Stimulated activated memory B cell treated with anti-CD40 and anti-IgM and Interleukin-4, amounts not matched to agents 10 μg/mL and 1 μg/mL and 100 μg/mL, for 72 hours (primary cell): ENCODE results near the gene STK10.
A peak's percentile ranks its signal among the peaks of the same experiment; 100 is the strongest.

ENCODE experiments used
- ATAC-seq: fragments of 150-1000 bp; cut with Tn5 transposase; 2 replicates; pipeline ENCODE4 v1.10.0; 2021
- H3K27ac Mint-ChIP-seq: one replicate; pipeline ENCODE4 v1.8.0; 2022; ENCODE audit warnings: mild to moderate bottlenecking, mixed read lengths
- H3K27me3 Mint-ChIP-seq: one replicate; pipeline ENCODE4 v1.8.0; 2022; ENCODE audit warnings: mixed read lengths
- H3K36me3 Mint-ChIP-seq: one replicate; pipeline ENCODE4 v1.8.0; 2022; ENCODE audit warnings: mixed read lengths
- H3K4me1 Mint-ChIP-seq: one replicate; pipeline ENCODE4 v1.8.0; 2022; ENCODE audit warnings: mixed read lengths
- H3K4me3 Mint-ChIP-seq: one replicate; pipeline ENCODE4 v1.8.0; 2022; ENCODE audit warnings: mild to moderate bottlenecking, moderate library complexity, mixed read lengths
- H3K9me3 Mint-ChIP-seq: one replicate; pipeline ENCODE4 v1.8.0; 2022; ENCODE audit warnings: mixed read lengths

The STK10 gene

DNA sequence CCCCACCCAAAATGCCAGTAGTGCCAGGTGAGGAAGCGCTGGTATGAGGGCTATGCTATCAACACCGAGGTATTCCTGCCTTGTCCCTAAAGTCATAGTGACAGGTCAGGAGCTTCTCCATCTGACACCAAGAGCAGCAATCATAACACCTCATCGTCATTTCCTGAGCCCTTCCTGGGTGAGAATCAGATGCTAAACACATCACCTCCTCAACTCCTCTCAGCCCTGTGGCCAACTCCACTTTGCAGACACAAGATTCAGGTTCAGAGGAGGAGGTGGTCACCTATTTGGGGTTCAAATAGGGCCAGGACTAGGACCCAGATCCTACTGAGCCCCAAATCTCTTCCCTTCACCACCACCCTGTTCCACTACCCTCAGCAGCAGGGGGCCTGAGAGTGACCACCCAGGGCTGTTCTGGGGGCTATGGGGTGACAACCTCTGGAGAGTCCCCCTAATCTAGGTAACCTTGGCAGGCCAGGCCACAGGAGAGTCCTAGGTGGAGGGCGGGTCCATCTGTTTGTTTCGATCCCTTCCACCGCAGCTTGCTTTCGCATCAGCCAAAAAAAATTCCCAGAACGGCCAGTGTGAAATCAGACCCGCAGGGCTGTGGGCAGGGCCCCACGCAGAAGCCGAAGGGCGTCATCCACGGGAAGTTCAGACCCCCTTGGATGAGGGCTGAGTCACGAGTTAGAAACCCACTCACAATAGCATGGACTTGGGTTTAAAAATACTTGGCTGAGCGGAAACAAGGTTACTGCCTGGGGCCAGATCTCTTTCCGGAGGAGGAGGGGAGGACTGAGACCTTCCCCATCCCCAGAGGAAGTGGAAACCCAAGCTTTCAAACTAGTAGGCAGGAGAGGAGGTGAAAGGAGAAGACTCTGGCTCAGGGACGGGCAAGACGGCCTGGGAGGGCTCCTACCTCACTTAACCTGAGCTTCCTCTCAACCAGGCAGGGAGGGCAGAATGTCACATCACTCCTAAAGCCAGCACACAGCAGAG, 8.7 kb downstream of the STK10 start:
- peak; percentile 34 for ATAC-seq
- H3K36me3 Mint-ChIP-seq = peaks cover 24% of the 10 kb centered on the region

DNA sequence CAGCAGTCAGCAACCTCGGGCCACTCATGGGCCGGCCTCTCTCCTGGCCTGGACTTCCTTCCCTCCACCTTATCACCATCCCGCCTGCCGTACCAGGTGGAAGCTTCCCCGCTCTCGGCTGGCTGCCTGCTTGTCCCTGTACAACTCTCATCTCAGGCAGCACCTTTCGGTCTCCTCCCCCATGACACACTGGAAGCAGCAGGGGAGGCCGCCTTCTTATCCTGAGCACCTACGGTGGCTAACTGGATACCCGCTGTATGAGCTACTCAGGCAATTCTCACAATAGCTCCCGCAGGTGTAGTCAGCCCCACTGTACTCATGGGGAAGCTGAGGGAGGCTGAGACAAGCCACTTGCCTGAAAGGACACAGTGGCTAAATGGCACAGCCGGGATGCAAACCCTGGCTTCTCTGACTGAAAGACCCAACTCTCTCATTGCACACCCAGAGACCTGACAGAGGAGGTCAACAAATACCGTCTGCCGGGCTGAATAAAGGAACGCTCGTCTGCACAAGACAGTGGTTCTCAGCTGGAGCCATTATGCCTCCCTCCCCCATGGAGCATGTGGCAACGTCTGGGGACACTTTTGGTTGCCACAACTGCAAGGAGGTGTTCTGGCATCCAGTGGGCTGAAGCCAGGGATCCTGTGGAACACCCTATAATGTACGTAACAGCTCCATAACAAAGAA, 9.6 kb downstream of the STK10 start:
- no peaks in the 10 kb centered on the region for H3K27me3 Mint-ChIP-seq
- peaks cover 79% of the 10 kb centered on the region for H3K4me1 Mint-ChIP-seq
- H3K9me3 Mint-ChIP-seq = no peaks in the 10 kb centered on the region
- peak overlapping the region; percentile 83 for H3K27ac Mint-ChIP-seq
- ATAC-seq = no peak
- H3K36me3 Mint-ChIP-seq = peaks cover 29% of the 10 kb centered on the region
- H3K4me3 Mint-ChIP-seq = peak overlapping the region; percentile 53

More for the DNA sequence above, 8.7 kb downstream of the STK10 start:
- Mint-ChIP-seq H3K27me3 (no peaks in the 10 kb centered on the region), H3K9me3 (no peaks in the 10 kb centered on the region), H3K4me1 (peaks cover 76% of the 10 kb centered on the region), H3K4me3 (peak overlapping the region; percentile 53), H3K27ac (peak overlapping the region; percentile 83)

DNA sequence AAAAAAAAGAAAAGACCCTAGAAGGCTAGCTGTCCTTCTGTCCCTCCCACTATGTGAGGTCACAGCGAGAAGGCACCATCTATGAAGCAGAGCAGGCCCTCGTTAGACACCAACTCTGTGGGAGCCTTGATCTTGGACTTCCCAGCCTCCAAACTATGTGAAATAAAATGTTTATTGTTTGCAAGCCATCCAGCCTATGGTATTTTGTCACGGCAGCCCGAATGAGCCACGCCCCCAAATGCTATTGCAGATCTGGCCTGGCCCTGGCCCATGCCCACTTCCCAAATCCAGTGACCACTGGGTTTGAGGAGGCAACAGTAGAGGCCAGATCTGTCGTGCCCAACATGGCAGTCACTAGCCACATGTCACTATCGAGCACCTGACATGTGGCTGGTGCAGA, 10.8 kb downstream of the STK10 start:
- peak overlapping the region; percentile 83 for H3K27ac Mint-ChIP-seq
- no peaks in the 10 kb centered on the region for H3K27me3 Mint-ChIP-seq
- H3K36me3 Mint-ChIP-seq = peaks cover 25% of the 10 kb centered on the region
- no peak for ATAC-seq
- peaks cover 80% of the 10 kb centered on the region for H3K4me1 Mint-ChIP-seq
- H3K9me3 Mint-ChIP-seq = no peaks in the 10 kb centered on the region
- no peak overlapping the region for H3K4me3 Mint-ChIP-seq

DNA sequence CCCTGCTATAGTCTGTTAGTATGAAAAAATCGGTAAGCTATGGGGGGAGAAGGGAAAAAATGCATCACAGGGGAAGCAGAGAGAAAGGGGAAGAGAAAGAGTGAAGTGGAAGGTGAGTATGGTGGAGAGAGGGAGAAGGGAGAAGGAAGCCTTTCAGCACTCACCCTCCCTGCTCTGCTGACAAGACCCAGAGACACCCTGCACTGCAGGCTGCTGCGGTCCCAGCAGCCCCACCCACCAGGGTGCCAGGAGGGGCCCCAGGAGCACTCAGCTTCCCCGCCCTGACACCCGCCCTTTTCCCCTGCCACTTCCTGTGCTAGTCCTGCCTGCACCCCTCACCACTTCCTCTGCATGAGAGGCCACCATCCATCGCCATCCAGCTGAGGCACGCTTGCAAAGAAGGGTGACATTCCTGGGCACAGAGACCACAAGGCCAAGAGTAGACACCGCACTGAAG, 12.7 kb downstream of the STK10 start:
- peak; percentile 94 for ATAC-seq
- Mint-ChIP-seq H3K27me3 (no peaks in the 10 kb centered on the region), H3K36me3 (peaks cover 24% of the 10 kb centered on the region), H3K9me3 (no peaks in the 10 kb centered on the region), H3K27ac (peak overlapping the region; percentile 83), H3K4me3 (peak overlapping the region; percentile 80), H3K4me1 (peaks cover 88% of the 10 kb centered on the region)

DNA sequence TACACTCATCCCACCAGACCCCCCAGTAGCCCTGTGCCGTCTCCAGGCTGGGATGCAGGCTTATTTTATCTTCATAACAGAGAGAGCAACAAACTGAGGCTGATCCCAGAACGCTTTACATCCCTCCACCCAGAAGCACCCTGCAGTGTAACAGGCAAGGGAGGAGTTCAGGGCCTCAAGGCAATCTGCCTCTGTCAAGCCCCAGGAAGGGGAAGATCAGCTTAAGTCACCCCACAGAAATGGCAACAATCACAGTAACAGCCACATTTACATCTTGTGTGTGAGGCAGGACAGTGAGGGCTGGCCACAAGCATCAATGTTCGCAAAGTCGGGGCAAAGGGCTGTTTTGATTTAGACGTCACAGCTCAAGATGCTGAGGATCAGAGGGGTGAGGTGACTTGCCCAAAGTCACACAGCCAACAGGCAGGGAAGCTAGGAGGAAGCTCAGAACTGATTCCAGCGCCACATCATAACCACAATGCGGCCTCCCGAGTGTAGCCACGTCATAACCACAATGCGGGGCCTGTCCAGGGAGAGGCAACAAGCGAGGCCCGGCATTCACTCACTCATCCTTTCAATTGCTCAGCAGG, 14.4 kb downstream of the STK10 start:
- no peak for ATAC-seq
- Mint-ChIP-seq H3K9me3 (no peaks in the 10 kb centered on the region), H3K4me3 (peak overlapping the region; percentile 60), H3K4me1 (peaks cover 88% of the 10 kb centered on the region), H3K36me3 (peaks cover 38% of the 10 kb centered on the region), H3K27ac (peak overlapping the region; percentile 83), H3K27me3 (no peaks in the 10 kb centered on the region)

DNA sequence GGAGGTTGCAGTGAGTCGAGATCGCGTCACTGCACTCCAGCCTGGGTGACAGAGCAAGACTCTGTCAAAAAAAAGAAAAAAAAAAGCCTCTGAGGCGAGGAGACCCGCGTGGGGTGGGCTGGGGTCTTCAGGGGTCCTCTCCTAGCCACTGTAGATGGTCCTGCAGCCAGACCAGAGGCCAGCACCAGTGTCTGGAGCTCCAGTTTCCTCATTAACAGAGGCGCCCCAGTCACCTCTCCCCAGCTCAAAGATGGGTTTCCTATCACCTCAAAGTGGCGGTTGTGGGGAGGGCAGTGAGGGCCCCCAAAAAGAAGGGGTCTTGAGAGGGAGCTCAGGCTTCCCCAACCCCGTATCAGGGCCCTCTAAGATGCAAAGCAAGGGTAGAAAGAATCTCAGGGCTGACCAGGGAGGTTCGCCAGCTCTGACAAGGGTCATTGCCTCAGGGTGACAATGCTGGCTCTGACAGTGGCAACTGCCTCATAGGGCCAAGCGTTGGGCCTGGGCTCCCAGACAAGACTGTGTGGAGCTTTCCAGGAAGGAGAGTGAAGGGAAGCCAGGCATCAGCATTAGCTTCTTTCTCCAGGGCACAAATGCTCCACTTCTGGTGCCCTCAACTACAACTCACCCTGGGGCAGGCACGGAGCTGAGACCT, 15.0 kb downstream of the STK10 start:
- Mint-ChIP-seq H3K36me3 (peaks cover 34% of the 10 kb centered on the region), H3K27me3 (no peaks in the 10 kb centered on the region), H3K9me3 (no peaks in the 10 kb centered on the region), H3K27ac (peak overlapping the region; percentile 83), H3K4me1 (peaks cover 88% of the 10 kb centered on the region), H3K4me3 (peak overlapping the region; percentile 60)
- no peak for ATAC-seq

DNA sequence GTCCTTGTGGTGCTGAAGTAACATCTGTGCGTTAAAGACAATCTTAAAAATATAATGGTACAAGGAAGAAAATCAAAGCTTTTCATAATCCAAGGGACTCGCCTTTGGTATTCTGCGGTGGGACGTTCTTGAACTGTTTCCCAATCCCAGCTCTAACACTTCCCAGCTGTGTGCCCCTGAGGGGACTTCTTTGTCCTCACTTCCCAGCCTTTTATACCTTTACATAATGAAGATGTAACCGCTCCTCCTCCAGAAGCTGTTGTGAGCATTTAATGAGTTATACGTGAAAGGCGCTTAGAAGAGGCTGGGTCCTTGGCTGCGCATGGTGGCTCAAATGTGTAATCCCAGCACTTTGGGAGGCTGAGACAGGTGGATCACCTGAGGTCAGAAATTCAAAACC, 16.9 kb downstream of the STK10 start:
- H3K9me3 Mint-ChIP-seq = no peaks in the 10 kb centered on the region
- peaks cover 99% of the 10 kb centered on the region for H3K4me1 Mint-ChIP-seq
- peaks cover 33% of the 10 kb centered on the region for H3K36me3 Mint-ChIP-seq
- H3K27ac Mint-ChIP-seq = peak overlapping the region; percentile 10
- no peaks in the 10 kb centered on the region for H3K27me3 Mint-ChIP-seq
- no peak overlapping the region for H3K4me3 Mint-ChIP-seq
- no peak for ATAC-seq

DNA sequence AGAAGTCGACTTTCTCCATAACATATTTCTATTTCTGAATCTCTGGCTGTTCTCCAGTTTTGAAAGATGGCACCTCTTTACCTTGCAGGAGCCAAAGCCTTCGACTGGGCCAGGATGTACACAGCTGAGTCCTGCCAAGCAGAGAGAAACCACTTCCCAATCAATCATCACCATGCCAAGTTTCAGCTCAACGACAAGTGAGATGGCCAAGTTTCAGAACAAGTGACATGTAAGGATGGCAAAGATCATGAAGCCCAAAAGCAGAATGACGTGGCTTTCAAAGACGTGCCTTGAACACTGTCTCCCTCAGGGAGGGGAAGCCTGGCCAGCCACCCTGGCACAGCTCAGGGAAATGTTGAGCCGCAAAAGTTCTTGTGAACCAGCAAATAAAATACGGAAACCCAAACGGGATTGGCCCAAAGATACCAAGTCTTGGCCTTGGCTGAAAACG, 17.7 kb downstream of the STK10 start:
- H3K9me3 Mint-ChIP-seq = no peaks in the 10 kb centered on the region
- peaks cover 99% of the 10 kb centered on the region for H3K4me1 Mint-ChIP-seq
- H3K27me3 Mint-ChIP-seq = no peaks in the 10 kb centered on the region
- no peak overlapping the region for H3K4me3 Mint-ChIP-seq
- H3K27ac Mint-ChIP-seq = peak overlapping the region; percentile 10
- ATAC-seq = no peak
- peaks cover 35% of the 10 kb centered on the region for H3K36me3 Mint-ChIP-seq

DNA sequence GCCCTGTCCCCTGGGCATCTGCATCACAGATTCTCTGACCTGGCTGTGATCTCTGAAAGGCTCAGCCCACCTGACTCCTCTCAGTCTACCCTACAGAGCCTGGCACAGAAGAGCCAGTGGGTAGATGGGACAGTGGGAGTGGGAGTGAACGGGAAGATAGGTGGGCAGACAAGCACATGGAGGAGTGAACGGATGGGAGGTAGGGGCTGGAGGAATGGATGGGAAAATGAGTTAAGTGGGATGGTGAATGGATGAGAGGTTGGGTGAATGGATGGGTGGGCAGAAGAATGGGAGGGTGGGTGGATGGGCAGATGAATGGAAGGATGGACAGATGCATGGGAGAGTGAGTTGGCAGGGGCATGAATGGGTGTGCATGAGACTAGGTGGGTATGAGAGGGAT, 18.8 kb downstream of the STK10 start:
- peaks cover 35% of the 10 kb centered on the region for H3K36me3 Mint-ChIP-seq

DNA sequence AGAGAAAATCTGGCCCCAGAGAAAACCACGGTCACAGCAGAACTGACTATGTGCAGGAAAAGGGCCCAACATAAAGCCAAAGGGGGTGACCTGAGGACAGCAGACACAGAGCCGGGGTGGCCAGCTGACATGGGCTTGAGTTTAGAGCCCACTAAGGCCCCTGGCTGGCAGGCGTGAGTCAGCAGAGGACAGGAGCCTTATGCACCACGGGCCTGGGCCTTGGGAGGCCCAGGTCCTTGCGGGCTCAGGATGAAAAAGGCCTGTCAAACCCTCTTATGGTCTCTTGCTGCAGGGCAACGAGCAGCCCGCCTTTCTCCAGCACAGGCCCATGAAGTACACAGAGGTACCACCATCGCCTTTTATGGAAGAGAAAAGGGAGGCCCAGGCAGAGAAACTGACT, 19.7 kb downstream of the STK10 start:
- Mint-ChIP-seq H3K9me3 (no peaks in the 10 kb centered on the region), H3K27me3 (no peaks in the 10 kb centered on the region), H3K27ac (peak overlapping the region; percentile 62), H3K4me3 (no peak overlapping the region), H3K36me3 (peaks cover 27% of the 10 kb centered on the region), H3K4me1 (peaks cover 94% of the 10 kb centered on the region)
- ATAC-seq = no peak

More for the DNA sequence above, 18.8 kb downstream of the STK10 start:
- no peaks in the 10 kb centered on the region for H3K9me3 Mint-ChIP-seq
- H3K27ac Mint-ChIP-seq = peak overlapping the region; percentile 62
- peaks cover 97% of the 10 kb centered on the region for H3K4me1 Mint-ChIP-seq
- no peaks in the 10 kb centered on the region for H3K27me3 Mint-ChIP-seq
- no peak overlapping the region for H3K4me3 Mint-ChIP-seq
- no peak for ATAC-seq

DNA sequence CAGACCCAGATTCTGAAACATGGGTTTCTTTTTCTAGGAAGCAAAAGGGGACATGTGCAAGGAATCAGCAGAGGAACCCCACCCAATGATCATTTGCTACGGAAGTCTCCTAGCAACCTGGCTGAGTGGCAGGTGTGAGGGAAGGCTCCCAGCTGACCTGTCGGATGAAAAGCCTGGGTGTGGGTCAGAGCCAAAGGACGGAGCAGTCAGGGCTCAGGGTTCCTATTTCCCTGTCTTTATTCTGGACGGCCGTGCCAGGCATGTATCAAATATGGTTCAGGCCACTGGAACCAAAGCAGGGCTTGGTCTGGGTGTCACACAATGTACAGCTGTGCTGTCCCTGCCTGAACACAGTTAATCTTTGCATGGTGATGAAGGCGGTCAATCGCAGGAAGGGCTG, 20.1 kb downstream of the STK10 start:
- peaks cover 26% of the 10 kb centered on the region for H3K36me3 Mint-ChIP-seq
- no peak overlapping the region for H3K27ac Mint-ChIP-seq
- H3K27me3 Mint-ChIP-seq = no peaks in the 10 kb centered on the region
- H3K4me1 Mint-ChIP-seq = peaks cover 94% of the 10 kb centered on the region
- no peaks in the 10 kb centered on the region for H3K9me3 Mint-ChIP-seq
- H3K4me3 Mint-ChIP-seq = no peak overlapping the region
- ATAC-seq = no peak

DNA sequence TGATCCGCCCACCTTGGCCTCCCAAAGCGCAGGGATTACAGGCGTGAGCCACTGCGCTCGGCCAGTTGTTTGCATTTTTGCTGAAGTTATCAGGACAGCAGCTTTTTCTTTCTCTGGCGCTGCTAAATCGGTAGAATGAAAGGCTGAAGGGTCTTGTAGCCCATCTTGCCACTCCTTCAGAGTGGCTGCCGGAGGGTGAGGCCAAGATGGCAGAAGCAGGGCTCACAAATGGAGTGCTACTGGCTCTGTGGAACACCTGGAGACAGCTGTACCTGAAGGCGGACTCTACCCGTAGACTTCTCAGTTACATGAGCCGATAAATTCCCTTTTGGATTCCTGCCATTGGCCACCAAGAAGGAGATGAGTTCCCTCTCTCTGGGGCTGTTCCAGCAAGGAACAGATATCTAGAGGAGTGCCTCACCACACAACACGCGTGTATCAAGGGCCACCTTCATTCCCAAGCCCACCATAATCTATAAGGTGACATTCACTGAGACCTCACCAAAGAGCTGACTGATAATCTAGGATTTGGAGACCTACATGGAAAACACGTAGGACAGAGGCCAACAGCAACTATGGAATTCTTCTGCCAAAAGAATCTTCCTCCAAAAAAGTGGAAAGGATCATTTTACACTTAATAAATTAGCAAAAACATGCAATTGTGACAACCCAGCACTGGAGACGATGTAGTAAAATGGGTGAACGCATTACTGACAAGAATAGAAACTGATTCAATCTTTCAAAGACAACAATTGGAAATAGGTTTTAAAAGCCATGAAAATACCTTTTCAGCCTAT, 21.8 kb downstream of the STK10 start:
- no peaks in the 10 kb centered on the region for H3K9me3 Mint-ChIP-seq
- no peak overlapping the region for H3K4me3 Mint-ChIP-seq
- ATAC-seq = no peak
- H3K27me3 Mint-ChIP-seq = no peaks in the 10 kb centered on the region
- H3K36me3 Mint-ChIP-seq = peaks cover 32% of the 10 kb centered on the region
- peaks cover 90% of the 10 kb centered on the region for H3K4me1 Mint-ChIP-seq
- H3K27ac Mint-ChIP-seq = no peak overlapping the region

DNA sequence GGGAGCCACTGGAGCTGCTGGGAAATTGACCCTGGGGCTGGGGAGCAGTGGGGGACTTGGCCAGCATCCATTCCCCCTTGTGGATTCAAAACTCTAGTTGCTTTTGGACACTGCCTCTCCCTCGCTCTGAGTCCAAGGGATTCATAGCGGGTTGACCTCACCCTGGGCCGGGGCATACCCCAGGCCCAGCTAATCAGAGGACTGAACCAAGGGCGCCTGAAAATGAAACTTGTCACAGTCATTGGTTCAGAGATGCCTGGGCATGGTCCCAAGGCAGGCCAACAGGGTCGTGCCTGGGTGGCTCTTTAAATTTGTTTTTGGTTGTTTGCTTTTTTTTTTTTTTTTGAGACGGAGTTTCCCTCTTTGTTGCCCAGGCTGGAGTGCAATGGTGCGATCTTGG, 22.6 kb downstream of the STK10 start:
- Mint-ChIP-seq H3K27ac (peak overlapping the region; percentile 50), H3K36me3 (peaks cover 30% of the 10 kb centered on the region)
- no peak for ATAC-seq

DNA sequence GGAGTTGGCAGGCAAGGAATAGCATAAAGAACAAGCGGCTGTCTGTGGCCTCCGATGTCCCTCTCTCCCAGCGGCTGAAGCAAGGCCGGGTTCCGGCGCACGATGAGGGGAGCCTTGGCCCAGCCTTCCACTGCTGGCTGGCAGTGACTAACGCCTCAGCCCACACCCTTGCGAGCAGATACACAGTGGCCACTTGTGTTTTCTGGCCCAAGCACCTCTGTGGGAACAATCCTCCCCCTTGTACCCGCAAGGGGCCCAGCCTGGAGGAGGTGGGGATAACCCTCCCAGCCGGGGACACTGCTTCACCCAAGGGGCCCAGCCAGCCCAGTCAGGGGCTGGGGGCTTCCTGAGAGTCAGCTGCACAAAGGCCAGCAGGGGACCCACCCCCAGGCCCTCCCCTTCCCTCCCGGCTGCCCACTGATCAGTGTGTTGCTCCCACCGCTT, 23.2 kb downstream of the STK10 start:
- Mint-ChIP-seq H3K27ac (peak overlapping the region; percentile 50), H3K4me1 (peaks cover 90% of the 10 kb centered on the region), H3K9me3 (no peaks in the 10 kb centered on the region), H3K27me3 (no peaks in the 10 kb centered on the region), H3K4me3 (no peak overlapping the region), H3K36me3 (peaks cover 25% of the 10 kb centered on the region)
- ATAC-seq = no peak

More for the DNA sequence above, 22.6 kb downstream of the STK10 start:
- Mint-ChIP-seq H3K27me3 (no peaks in the 10 kb centered on the region), H3K9me3 (no peaks in the 10 kb centered on the region), H3K4me1 (peaks cover 90% of the 10 kb centered on the region), H3K4me3 (no peak overlapping the region)
